HFF-Myc (cell line): ENCODE measurements around the gene RNF113B.

Experiments used
- DNase-seq: peaks from one replicate; pipeline ENCODE4 v3.0.0-alpha.2; 2011; ENCODE audit warnings: low read depth; ENCODE audit errors: extremely low read depth
- H3K4me3 ChIP-seq: replicated peaks from 2 replicates; pipeline ENCODE4 v1.5.1; 2011; ENCODE audit warnings: low read depth, mild to moderate bottlenecking, control low read depth, low read length
- CTCF ChIP-seq: IDR thresholded peaks from 2 replicates; pipeline ENCODE4 v1.5.1; 2012; ENCODE audit warnings: mild to moderate bottlenecking, low read depth, low read length, control low read depth; ENCODE audit errors: missing control alignments

The RNF113B gene

DNA sequence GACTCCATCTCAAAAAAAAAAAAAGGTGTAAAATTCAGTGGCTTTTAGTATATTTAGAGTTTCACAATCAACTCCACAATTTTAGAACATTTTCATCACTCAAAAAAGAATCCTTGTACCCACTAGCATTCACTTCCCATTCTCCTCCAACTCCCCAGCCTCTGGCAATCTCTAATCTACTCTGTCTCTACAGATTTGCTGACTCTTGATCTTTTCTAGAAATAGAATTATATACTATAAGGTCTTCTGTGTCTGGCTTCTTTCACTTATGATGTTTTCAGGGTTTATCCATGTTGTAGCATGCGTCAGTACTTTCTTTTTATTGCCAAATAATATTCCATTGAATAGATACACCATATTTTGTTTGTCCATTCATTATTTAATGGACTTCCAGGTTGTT, 42.2 kb downstream of the RNF113B start:
- no peak for DNase-seq
- no peak for TF ChIP-seq CTCF
- H3K4me3 ChIP-seq = no peak overlapping the region

- no peak for TF ChIP-seq CTCF
- no peak for DNase-seq
Measured at GRCh38 chr13:98133946-98134345, 43.1 kb downstream of the RNF113B start.

GRCh38 chr13:98129059-98129746, 47.9 kb downstream of the RNF113B start:
- DNase-seq = no peak
- TF ChIP-seq CTCF = no peak
- no peak overlapping the region for H3K4me3 ChIP-seq

More at GRCh38 chr13:98133946-98134345, 43.1 kb downstream of the RNF113B start:
- no peak overlapping the region for H3K4me3 ChIP-seq
